Superior temporal gyrus (tissue), 1 donor: ENCODE measurements around the gene NPL.

Experiments used
- DNase-seq: peaks from one replicate; pipeline ENCODE4 v3.0.0-alpha.2; 2016; ENCODE audit errors: extremely low spot score

The NPL gene

GRCh38 chr1:182867861-182868260 lies 78.3 kb downstream of the NPL start:
- no peak for DNase-seq

GRCh38 chr1:182869241-182869666 lies 79.7 kb downstream of the NPL start:
- no peak for DNase-seq

- no peak for DNase-seq
These were observed 83.3 kb downstream of the NPL start for GRCh38 chr1:182872881-182873280.

- no peak for DNase-seq
These were observed 86.3 kb downstream of the NPL start for GRCh38 chr1:182875889-182876288.

GRCh38 chr1:182877331-182877730 lies 87.8 kb downstream of the NPL start:
- DNase-seq = no peak

- DNase-seq = no peak
These were observed 88.3 kb downstream of the NPL start for GRCh38 chr1:182877842-182878241.
